Amniotic stem cell (primary cell): Measurements from ENCODE around the gene DLG2.

ENCODE experiments used
- DNase-seq: peaks from one replicate; lab custom pipeline; 2025; lab: John Stamatoyannopoulos, UW

The DLG2 gene

GRCh38 chr11:84465040-84465439 is 1162.1 kb downstream of the DLG2 start:
- DNase-seq: no peak

- DNase-seq: no peak
Measured at GRCh38 chr11:84455691-84456090, 1171.5 kb downstream of the DLG2 start.

DNA sequence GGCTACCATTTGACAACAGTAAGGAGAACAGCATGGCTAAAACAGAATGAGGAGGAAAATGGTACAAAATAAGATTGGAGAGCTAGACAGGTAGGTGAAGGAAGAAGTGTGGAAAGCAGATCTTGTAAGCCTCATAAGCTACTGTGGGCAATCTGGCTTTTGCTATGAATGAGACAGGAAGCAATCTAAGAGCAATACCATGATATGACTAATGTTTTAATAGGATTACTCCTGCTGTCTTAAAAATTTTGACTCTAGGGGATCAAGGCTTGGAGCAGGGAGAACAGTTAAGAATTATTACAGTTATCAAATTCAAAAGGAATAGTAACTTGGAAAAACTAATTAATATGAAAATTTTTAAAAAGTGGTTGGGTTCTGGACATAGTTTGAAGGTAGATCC is 1174.9 kb downstream of the DLG2 start:
- DNase-seq: no peak

DNA sequence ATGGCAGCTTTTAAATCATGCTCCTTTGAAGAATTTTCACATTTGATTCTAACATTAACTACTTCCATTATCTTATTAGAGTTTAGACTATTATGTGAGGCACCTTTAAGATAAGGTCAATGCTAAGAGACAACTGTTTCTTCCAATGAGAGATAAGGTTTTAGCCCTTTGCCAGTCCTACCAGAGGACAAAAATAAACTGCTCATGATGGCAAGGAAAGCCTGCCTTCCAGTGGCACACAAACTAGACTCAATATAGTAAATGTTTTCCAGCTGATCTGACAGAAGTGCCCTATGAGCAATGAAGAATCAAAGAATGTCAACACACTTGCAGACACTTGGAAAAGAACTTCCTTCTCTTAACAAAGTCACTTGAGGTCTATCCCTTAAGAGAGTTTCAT is 1188.6 kb downstream of the DLG2 start:
- DNase-seq: no peak

- DNase-seq: no peak
Measured at GRCh38 chr11:84437071-84437980, 1189.8 kb downstream of the DLG2 start.

GRCh38 chr11:84430661-84431060 is 1196.5 kb downstream of the DLG2 start:
- DNase-seq: no peak

DNA sequence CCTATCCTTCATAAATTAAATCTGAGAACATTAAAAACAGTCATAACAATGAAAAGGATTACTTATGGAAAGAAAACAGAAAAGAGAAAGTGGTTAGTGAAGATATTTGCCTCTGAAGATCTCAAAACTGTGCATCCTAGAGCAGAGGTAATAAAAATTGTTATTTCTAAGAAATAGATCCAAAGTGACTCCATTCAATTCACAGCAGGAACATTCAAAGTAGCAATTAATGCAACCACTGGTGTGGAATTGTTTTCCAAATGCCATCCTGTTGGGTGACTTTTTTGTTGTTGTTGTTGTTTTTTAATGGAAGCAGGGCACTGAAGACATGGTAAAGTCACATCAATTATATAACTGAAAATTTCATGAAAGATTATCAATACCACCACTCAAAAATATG is 1201.5 kb downstream of the DLG2 start:
- no peak for DNase-seq

- no peak for DNase-seq
Measured at GRCh38 chr11:84420271-84420670, 1206.9 kb downstream of the DLG2 start.

DNA sequence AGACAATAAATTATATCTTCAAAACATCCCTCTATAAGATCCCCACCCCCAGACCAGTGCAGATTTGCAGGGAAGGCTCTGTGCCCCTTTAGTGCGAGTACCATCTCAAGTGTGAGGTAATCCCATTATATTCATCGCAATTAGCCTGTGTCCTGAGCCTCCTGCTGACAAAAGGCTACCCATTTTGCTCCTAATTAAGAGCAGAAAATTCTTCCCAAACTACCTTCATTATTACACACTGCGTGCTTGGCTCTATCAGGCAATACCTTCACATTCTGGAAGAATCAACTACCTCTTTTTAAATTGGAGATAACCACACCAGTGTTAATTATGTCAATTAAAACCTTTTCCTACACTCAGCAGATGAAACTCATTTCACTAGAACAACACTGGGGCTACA is 1207.5 kb downstream of the DLG2 start:
- DNase-seq: no peak

- DNase-seq: no peak
Measured at GRCh38 chr11:84414920-84415319, 1212.2 kb downstream of the DLG2 start.

DNA sequence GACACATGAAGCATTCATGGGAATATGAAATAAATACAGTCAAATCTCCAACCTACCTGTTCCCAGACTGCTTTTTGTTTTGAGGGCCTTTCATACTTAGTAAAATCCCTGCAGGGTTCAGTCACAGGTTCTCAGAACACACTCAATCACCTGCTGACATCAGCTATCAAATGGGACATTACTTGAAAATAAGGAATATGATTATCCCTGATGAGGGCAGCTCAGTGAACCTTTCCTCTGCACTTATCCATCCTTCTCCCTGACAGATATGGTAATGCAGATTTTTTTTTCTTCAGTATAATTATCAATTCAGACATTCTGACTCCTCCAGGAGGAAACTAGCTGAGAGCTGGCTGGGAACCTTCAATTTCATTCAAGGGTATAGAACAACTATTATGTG is 1213.6 kb downstream of the DLG2 start:
- DNase-seq: no peak

- no peak for DNase-seq
Measured at GRCh38 chr11:84412862-84413261, 1214.3 kb downstream of the DLG2 start.

DNA sequence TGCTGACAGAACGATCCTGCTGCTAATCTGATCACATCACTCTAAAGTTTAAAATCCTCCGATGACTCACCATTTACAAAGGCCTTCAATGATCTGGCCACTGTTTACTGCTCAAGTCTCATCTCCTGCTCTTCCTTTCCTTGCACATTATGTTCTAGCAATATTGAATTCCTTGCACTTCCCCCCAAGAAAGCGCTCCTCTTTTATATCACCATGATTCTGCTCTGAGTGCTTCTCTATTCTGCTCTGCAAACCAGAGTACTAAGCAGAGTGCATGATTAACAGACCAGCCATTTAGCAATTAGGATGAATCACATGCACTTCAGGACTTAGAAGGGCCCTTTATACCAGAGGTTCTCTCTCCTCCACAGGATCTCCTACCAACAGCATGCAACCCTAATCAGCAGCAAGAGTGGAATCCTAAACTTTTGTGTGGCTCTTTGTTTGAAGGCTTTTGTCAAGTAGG is 1218.2 kb downstream of the DLG2 start:
- DNase-seq: no peak

DNA sequence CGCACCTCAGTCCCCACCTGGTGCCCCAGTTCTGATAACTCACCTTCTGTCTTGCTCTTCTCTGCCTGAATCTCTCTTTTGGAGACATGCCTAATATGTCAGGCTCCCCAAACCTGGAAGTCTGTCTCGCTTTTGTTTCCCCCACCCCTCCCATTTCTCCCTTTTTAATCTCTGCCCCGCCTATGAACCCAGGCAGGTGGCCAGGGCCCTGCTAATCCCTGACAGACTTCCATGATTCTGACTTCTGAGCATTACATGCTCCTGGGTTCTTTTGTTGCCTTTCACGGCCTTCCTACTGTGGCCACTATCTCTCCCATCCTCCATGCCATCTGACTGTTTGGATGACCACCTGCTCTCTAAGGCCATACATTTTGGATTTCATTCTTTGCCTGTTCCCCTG is 1220.1 kb downstream of the DLG2 start:
- DNase-seq: no peak

- no peak for DNase-seq
Measured at GRCh38 chr11:84398017-84398626, 1229.0 kb downstream of the DLG2 start.

DNA sequence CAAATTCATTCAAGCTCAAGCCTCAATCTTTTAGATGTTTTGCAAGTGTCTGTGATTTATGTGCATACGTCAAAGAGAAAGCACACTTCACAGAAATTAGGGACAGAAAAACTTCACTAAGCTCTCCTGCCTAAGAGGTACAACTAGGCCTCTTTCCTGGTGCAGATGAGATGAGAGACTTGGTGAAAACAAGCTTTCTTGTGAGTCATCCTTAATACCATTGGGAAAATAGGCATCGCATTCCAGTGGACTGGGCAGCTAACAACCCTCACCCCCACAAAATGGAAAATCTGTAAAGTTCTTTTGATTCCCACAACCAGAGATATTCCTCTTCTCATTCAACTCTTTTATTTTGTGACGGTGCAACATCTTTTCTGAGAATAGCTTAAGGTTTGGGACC is 1230.6 kb downstream of the DLG2 start:
- no peak for DNase-seq

- no peak for DNase-seq
Measured at GRCh38 chr11:84390441-84391078, 1236.6 kb downstream of the DLG2 start.

DNA sequence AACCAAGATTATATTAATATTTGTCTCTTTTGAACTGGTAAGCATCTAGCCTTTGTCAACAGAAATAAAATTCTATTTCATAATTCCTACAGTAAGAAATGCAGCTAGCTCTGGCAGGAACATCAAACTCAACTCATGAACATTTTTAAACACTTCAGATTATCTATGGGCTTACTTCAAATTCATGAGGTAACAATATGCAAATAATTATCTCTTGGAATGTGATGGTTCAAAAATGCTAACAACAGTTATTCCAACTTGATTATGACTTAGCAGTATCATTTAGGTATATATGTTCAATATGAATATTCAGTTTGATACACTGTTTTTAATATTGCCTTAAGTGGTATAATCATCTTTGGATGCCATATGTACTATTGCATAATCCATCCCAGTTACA is 1237.4 kb downstream of the DLG2 start:
- no peak for DNase-seq

DNA sequence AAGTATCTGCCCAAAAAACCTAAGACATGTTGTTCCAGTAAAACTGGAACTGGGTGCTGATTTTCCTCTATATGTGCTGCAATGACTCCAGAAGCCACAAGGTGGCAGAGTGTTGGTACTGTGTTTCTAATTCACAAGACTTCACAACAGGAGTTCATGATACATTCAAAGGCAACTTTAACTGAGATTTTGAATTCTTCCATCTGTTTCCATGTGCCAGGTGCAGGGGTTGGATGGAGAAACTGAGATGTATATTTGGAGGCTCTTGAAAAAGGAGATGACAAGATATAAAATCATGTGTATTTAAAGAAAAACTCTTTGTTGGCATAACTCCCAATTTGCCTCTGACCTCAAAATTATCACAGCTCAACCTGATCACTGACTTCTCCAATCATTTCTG is 1242.4 kb downstream of the DLG2 start:
- DNase-seq: peak; percentile 2

DNA sequence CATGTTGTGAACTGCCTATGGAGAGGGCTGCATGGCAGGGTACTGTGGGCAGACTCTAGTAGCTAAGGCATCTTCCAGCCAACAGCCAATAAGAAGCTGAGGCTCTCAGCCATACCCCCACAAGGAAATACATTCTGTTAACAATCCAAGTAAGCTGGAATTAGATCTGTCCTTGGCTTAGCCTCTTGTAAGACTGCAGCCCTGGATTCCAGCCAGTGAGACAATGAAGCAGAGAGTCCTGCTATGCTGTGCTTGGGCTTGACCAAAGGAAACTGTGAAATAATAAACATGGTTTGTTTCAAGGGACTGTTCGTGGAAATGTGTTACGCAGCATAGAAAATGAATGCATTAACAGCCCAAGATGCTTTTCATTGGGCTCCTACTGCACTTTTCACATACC is 1243.6 kb downstream of the DLG2 start:
- DNase-seq: no peak

- DNase-seq: no peak
Measured at GRCh38 chr11:84381666-84382065, 1245.5 kb downstream of the DLG2 start.

GRCh38 chr11:84372381-84372950 is 1254.7 kb downstream of the DLG2 start:
- DNase-seq: no peak

GRCh38 chr11:84358034-84358433 is 1269.1 kb downstream of the DLG2 start:
- DNase-seq: no peak
